ENCODE results near the gene KLHL6. TPM values are rescaled to one million over a fixed set of nuclear protein-coding genes. Genes with fewer than 3 reads are reported as not detected.
"Not testable (repeated sequence)": the region's sequence is repeated elsewhere in the genome, so short reads cannot be mapped to it uniquely, and the experiment has no call there.

Gene KLHL6
- total and polyA plus RNA-seq, 8 donors, result 0.19 to 4.6 (median 0.31) TPM

DNA sequence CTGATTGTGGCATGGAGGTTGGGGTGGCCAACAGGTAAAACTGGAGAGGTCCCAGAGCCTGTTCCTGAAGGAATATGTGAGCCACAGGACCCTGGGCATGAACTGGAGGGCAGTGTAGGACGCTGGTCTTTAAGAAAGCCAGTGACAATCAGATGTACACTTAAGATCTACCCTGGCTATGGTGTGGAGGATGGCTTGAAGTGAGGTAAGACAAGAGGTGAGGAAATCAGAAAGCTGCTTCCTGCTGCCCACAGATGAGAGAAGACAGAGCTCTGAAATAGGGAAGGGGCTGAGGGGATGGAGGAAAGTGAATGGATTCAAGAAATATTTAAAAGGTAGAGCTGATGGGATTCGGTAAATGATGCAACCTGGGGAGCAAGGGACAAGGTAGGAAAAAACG lies 22.7 kb upstream of the KLHL6 start:
- intact Hi-C loops (cut with DNase I), result no loop called here
- no peaks in the 10 kb centered on the region for H3K36me3 ChIP-seq
- no peak overlapping the region for H3K27ac ChIP-seq
- 58 to 74% methylated on average over 3 of the region's 3 CpGs for WGBS, 2 donors
- H3K27me3 ChIP-seq, result no peaks in the 10 kb centered on the region
- H3K4me1 ChIP-seq, result no peaks in the 10 kb centered on the region
- H3K4me3 ChIP-seq, result no peak overlapping the region
- DNase-seq (no peak), ATAC-seq (no peak), FAIRE-seq (no peak)
- TF ChIP-seq, protein P1, sequence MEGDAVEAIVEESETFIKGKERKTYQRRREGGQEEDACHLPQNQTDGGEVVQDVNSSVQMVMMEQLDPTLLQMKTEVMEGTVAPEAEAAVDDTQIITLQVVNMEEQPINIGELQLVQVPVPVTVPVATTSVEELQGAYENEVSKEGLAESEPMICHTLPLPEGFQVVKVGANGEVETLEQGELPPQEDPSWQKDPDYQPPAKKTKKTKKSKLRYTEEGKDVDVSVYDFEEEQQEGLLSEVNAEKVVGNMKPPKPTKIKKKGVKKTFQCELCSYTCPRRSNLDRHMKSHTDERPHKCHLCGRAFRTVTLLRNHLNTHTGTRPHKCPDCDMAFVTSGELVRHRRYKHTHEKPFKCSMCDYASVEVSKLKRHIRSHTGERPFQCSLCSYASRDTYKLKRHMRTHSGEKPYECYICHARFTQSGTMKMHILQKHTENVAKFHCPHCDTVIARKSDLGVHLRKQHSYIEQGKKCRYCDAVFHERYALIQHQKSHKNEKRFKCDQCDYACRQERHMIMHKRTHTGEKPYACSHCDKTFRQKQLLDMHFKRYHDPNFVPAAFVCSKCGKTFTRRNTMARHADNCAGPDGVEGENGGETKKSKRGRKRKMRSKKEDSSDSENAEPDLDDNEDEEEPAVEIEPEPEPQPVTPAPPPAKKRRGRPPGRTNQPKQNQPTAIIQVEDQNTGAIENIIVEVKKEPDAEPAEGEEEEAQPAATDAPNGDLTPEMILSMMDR (IDR thresholded peaks at IDR 0.05), result no peak
- no peaks in the 10 kb centered on the region for H3K9me3 ChIP-seq

DNA sequence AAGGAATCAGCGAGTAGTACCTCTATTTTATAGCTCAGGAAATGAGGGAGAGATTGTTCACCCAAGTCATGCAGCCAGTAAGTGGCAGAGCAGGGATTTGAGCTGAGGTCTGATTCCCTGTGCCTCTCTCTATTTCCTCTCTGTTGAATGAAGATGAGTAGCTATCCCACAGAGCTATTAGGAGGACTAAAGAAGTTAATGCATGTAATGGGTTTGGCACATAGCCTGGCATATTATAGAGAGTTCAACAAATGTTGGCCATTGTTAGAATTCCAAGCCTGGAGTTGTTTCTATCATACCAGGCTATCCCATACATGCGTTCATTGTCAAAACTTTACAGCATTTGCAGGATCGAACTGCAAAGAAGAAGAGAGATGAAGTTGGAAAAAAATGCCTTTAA lies 21.8 kb upstream of the KLHL6 start:
- Histone ChIP-seq H3K4me1 (no peaks in the 10 kb centered on the region), H3K27me3 (no peaks in the 10 kb centered on the region), H3K4me3 (no peak overlapping the region), H3K36me3 (no peaks in the 10 kb centered on the region), H3K27ac (no peak overlapping the region), H3K9me3 (no peaks in the 10 kb centered on the region)
- FAIRE-seq, result no peak
- DNase-seq, result no peak
- intact Hi-C loops (cut with DNase I), result no loop called here
- TF ChIP-seq, protein P1 (IDR thresholded peaks at IDR 0.05), result no peak
- WGBS, 2 donors, result 67 to 79% methylated on average over 3 of the region's 3 CpGs
- no peak for ATAC-seq

DNA sequence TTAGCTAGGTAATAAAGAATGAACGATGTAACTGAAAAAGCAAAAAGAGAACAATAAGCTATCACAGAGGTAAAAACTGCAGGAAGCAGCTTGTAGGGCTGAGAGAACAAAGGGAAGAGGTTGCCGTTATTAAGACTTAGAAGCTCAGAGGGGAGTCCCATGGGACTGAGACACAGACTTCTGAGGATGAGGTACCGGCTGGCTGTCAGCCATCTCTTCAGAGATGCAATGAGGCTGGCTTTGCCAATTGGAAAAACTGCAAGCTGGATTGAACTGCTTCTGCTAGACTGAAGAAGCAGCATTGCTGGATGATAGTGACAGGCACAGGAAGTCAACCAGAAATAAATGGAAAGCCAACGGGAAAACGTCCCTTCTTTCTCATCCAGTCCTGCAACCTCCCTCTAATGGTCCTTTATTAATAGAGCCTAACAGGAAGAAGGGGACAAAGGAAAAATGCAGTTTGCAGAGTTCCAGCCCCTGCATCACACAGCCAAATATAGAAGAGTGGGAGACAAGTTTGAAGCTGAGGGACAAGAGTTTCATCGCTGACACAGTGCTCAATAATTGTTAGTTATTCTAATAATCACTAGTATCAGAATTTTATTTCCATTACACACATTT lies 21.1 kb upstream of the KLHL6 start:
- H3K4me1 ChIP-seq, result no peaks in the 10 kb centered on the region
- 48 to 49% methylated on average over 6 of the region's 6 CpGs for WGBS, 2 donors
- TF ChIP-seq, protein P1 (IDR thresholded peaks at IDR 0.05), result no peak
- ATAC-seq (no peak), FAIRE-seq (no peak), DNase-seq (no peak)
- no peak overlapping the region for H3K4me3 ChIP-seq
- intact Hi-C loops (cut with DNase I), result no loop called here
- H3K27ac ChIP-seq, result no peak overlapping the region
- no peaks in the 10 kb centered on the region for H3K9me3 ChIP-seq
- no peaks in the 10 kb centered on the region for H3K27me3 ChIP-seq
- no peaks in the 10 kb centered on the region for H3K36me3 ChIP-seq

DNA sequence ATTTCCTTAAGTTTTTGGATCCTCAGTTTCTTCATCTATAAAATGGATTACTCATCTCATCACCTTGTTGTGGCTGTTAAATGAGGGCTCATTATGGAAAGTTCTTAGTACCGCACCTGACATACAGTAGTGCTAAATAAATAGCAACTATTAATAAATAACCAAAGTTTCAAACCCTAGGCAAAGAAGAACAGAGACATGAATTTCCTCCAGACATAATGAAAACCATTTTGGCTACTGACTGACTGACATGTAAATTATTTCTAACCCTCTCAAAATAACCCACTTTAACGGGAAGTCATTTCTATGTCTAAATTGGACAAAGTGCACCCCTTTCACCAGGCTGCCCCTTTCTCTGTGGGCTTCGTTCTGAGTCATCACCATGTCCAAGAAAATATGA lies 17.4 kb upstream of the KLHL6 start:
- Histone ChIP-seq H3K9me3 (no peaks in the 10 kb centered on the region), H3K36me3 (no peaks in the 10 kb centered on the region), H3K4me1 (no peaks in the 10 kb centered on the region), H3K27ac (no peak overlapping the region), H3K4me3 (no peak overlapping the region), H3K27me3 (no peaks in the 10 kb centered on the region)
- WGBS, 2 donors, result 81 to 86% methylated on average over 3 of the region's 3 CpGs
- TF ChIP-seq, protein P1 (IDR thresholded peaks at IDR 0.05), result no peak
- FAIRE-seq (no peak), ATAC-seq (no peak), DNase-seq (no peak)
- intact Hi-C loops (cut with DNase I), result no loop called here

DNA sequence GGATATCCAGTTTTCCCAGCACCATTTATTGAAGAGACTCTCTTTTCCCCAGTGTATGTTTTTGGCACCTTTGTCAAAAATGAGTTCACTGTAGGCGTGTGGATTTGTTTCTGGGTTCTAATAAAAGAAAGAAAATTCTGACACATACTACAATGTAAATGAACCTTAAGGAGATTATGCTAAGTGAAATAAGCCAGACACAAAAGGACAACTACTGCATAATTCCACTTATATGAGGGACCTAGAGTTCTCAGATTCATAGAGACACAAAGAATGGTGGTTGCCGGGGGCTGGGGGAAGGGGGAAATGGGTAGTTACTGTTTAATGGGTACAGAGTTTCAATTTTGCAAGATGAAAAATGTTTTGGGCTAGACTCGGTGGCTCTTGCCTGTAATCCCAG lies 14.7 kb upstream of the KLHL6 start:
- FAIRE-seq; DNase-seq; H3K36me3 ChIP-seq; ATAC-seq; H3K4me1 ChIP-seq; H3K27me3 ChIP-seq; intact Hi-C loops (cut with DNase I); H3K27ac ChIP-seq; H3K4me3 ChIP-seq; H3K9me3 ChIP-seq: not testable (repeated sequence)
- WGBS, 2 donors, result 75 to 85% methylated on average over 3 of the region's 3 CpGs

Data from pancreas (tissue), 10 donors.